Smooth muscle cell (in vitro differentiated cells): ENCODE data around the gene SREBF2. TPM values are rescaled to one million over a fixed set of nuclear protein-coding genes. Genes with fewer than 3 reads are reported as not detected.

Experiments used
- DNase-seq: peaks from one replicate; lab custom pipeline; 2025; ENCODE audit not compliant: unreplicated experiment; lab: John Stamatoyannopoulos, UW
- H2AFZ ChIP-seq: fragments of 200-600 bp; sonication (generic); 2 replicates; pipeline ENCODE4 v1.6.0; 2016; ENCODE audit warnings: antibody characterized with exemption, low read depth, mild to moderate bottlenecking
- H3F3A ChIP-seq: fragments of 200-600 bp; sonication (generic); 2 replicates; pipeline ENCODE4 v1.6.0; 2017; ENCODE audit warnings: antibody characterized with exemption, low read depth
- H3K27ac ChIP-seq: fragments of 200-600 bp; sonication (generic); 2 replicates; pipeline ENCODE4 v1.5.1; 2016; ENCODE audit warnings: low read depth, mild to moderate bottlenecking
- H3K27me3 ChIP-seq: fragments of 200-600 bp; sonication (generic); 2 replicates; pipeline ENCODE4 v1.6.1; 2016; ENCODE audit warnings: low read depth, mild to moderate bottlenecking
- H3K36me3 ChIP-seq: fragments of 200-600 bp; sonication (generic); 2 replicates; pipeline ENCODE4 v1.5.1; 2016; ENCODE audit warnings: low read depth
- H3K4me1 ChIP-seq: fragments of 200-600 bp; sonication (generic); 2 replicates; pipeline ENCODE4 v1.5.1; 2016; ENCODE audit warnings: low read depth
- H3K4me2 ChIP-seq: fragments of 200-600 bp; sonication (generic); 2 replicates; pipeline ENCODE4 v1.6.0; 2016; ENCODE audit warnings: mild to moderate bottlenecking
- H3K4me3 ChIP-seq: fragments of 200-600 bp; sonication (generic); 2 replicates; pipeline ENCODE4 v1.5.1; 2016; ENCODE audit warnings: mild to moderate bottlenecking
- H3K79me2 ChIP-seq: fragments of 200-600 bp; sonication (generic); 2 replicates; pipeline ENCODE4 v1.6.0; 2016; ENCODE audit warnings: low read depth, mild to moderate bottlenecking
- H3K9ac ChIP-seq: fragments of 200-600 bp; sonication (generic); 2 replicates; pipeline ENCODE4 v1.6.0; 2016; ENCODE audit warnings: low read depth
- H3K9me3 ChIP-seq: fragments of 200-600 bp; sonication (generic); replicated peaks from 2 replicates; pipeline ENCODE4 v1.5.1; 2016; ENCODE audit warnings: low read depth
- H4K20me1 ChIP-seq: fragments of 200-600 bp; sonication (generic); 2 replicates; pipeline ENCODE4 v1.6.0; 2016; ENCODE audit warnings: low read depth
- WGBS: methylation state at CpG from one replicate; pipeline ENCODE4 v1.1.7; 2016; ENCODE audit warnings: low lambda C conversion rate; 5-methylcytosine and 5-hydroxymethylcytosine counted together
- microRNA counts: library from miRNA; unstranded; fragments of <30 nt; microRNA quantifications from one replicate; lab custom pipeline; 2016
- microRNA-seq: library from miRNA; unstranded; fragments of <30 nt; microRNA quantifications from one replicate; pipeline ENCODE4, GENCODE V29; 2016; ENCODE audit warnings: borderline number of aligned reads
- polyA plus RNA-seq: library from polyadenylated mRNA; unstranded; fragments of >200 nt; fragmentation: Nextera tagmentation; extraction: Ambion mirVana; gene quantifications from 2 replicates; pipeline ENCODE4 v1.2.1, GENCODE V29; 2016
- small RNA-seq: library from RNA; depleted of rRNA; stranded (forward); fragments of <200 nt; gene quantifications from one replicate; pipeline ENCODE3, GENCODE V24; 2014
- total RNA-seq: library from RNA; depleted of rRNA; stranded (reverse); fragments of >200 nt; gene quantifications from 2 replicates; pipeline ENCODE4 v1.2.3, GENCODE V29; 2014
- TF ChIP-seq, protein P1 (sequence below): fragments of 200-600 bp; sonication (generic); IDR thresholded peaks from 2 replicates; pipeline ENCODE4 v1.5.1; 2017; ENCODE audit warnings: borderline replicate concordance, mild to moderate bottlenecking, antibody characterized with exemption; ENCODE audit not compliant: insufficient read depth, poor library complexity, severe bottlenecking

Gene SREBF2
- total and polyA plus RNA-seq, 2 experiments from 2014 or later = 62.9 to 78.2 TPM

DNA sequence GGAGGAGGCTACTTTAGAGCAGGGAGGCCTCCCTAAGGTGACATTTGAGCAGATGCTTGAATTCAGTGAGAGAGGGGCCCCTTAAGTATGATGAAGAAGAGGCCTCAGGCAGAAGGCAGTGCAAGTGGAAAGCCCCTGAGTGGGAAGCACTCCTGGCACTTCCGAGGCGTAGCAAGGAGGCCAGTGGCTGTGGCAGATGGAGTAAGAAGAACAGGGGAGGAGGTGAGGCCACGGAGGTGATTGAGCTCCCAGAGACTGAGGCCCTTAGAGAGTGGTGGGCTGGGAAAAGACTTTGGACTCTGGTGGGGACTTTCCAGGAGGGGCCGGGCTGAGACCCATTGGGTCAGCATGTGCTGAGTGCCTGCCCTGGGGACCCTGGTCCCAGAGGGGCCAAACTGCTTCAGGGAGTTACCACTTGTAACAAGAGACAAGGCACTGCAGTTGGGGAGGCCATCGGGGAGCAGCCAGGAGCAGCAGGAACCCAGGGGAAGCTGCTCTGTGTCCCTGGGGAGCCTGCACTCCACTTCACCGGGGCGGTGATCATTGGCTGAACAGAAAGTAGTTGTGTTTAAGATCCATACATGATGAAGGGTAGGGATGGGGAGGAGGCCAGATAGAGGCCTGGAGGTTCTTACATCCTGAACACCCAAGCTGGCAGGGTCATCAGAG is 116.5 kb downstream of the SREBF2 start:
- H3K27me3 ChIP-seq = no peaks in the 10 kb centered on the region
- H2AFZ ChIP-seq = no peak overlapping the region
- no peaks in the 10 kb centered on the region for H3K79me2 ChIP-seq
- H3K4me2 ChIP-seq = no peak overlapping the region
- TF ChIP-seq, protein P1, sequence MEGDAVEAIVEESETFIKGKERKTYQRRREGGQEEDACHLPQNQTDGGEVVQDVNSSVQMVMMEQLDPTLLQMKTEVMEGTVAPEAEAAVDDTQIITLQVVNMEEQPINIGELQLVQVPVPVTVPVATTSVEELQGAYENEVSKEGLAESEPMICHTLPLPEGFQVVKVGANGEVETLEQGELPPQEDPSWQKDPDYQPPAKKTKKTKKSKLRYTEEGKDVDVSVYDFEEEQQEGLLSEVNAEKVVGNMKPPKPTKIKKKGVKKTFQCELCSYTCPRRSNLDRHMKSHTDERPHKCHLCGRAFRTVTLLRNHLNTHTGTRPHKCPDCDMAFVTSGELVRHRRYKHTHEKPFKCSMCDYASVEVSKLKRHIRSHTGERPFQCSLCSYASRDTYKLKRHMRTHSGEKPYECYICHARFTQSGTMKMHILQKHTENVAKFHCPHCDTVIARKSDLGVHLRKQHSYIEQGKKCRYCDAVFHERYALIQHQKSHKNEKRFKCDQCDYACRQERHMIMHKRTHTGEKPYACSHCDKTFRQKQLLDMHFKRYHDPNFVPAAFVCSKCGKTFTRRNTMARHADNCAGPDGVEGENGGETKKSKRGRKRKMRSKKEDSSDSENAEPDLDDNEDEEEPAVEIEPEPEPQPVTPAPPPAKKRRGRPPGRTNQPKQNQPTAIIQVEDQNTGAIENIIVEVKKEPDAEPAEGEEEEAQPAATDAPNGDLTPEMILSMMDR = no peak
- H3K27ac ChIP-seq = no peak overlapping the region
- WGBS = 94% methylated on average over 7 of the region's 7 CpGs
- no peak overlapping the region for H3K9ac ChIP-seq
- no peak overlapping the region for H3K4me3 ChIP-seq
- DNase-seq = no peak
- H3K36me3 ChIP-seq = no peaks in the 10 kb centered on the region
- H3F3A ChIP-seq = no peaks in the 10 kb centered on the region
- H3K4me1 ChIP-seq = peaks cover 11% of the 10 kb centered on the region
- H3K9me3 ChIP-seq = no peaks in the 10 kb centered on the region
- no peaks in the 10 kb centered on the region for H4K20me1 ChIP-seq

- Histone ChIP-seq H3K27me3 (no peaks in the 10 kb centered on the region), H4K20me1 (no peaks in the 10 kb centered on the region), H2AFZ (no peak within 1 kb of the TSS), H3K9ac (no peak within 1 kb of the TSS), H3K79me2 (no peaks in the 10 kb centered on the region), H3K36me3 (no peaks in the 10 kb centered on the region), H3F3A (no peaks in the 10 kb centered on the region), H3K4me3 (no peak within 1 kb of the TSS), H3K9me3 (no peaks in the 10 kb centered on the region), H3K4me1 (peaks cover 11% of the 10 kb centered on the region), H3K4me2 (no peak within 1 kb of the TSS), H3K27ac (no peak within 1 kb of the TSS)
- TF ChIP-seq, protein P1 = no peak
- DNase-seq = no peak
- WGBS = 77% methylated on average over 16 of the region's 16 CpGs
Observed at GRCh38 chr22:41951898-41952474, 119.1 kb downstream of the SREBF2 start, which contains the start of gene SMIM45. TSS of gene SMIM45 (plus strand) at chr22:41952150.

GRCh38 chr22:41952713-41953112 is 119.8 kb downstream of the SREBF2 start:
- Histone ChIP-seq H3K4me3 (no peak overlapping the region), H2AFZ (no peak overlapping the region), H3K79me2 (no peaks in the 10 kb centered on the region), H3K9me3 (no peaks in the 10 kb centered on the region), H4K20me1 (no peaks in the 10 kb centered on the region), H3K4me1 (peaks cover 6% of the 10 kb centered on the region), H3K9ac (no peak overlapping the region), H3K4me2 (no peak overlapping the region), H3K27ac (no peak overlapping the region), H3F3A (no peaks in the 10 kb centered on the region), H3K27me3 (no peaks in the 10 kb centered on the region), H3K36me3 (no peaks in the 10 kb centered on the region)
- WGBS = 77% methylated on average over 2 of the region's 2 CpGs
- TF ChIP-seq, protein P1 = no peak
- no peak for DNase-seq

MicroRNAs within 50 kb of the gene (microRNA counts, 767-probe panel; counts per million panel counts)
- microRNA hsa-miR-33a-5p (lab: Ali Mortazavi, UCI) = 183 counts per million

Small RNA genes within 50 kb of the gene (microRNA-seq; reads per million reads assigned to microRNA genes)
- 45.0 reads per million, percentile 43 among the genes with 10 or more reads in this experiment for gene MIR33A

Small RNA genes within 50 kb of the gene (small RNA-seq; reads per million reads assigned to genes)
- 1.4 reads per million, percentile 37 among the genes with 10 or more reads in this experiment for gene MIR33A

Other genes starting within 250 kb of the SREBF2 start
- 19.5 and 24.7 TPM in 2 replicates for gene PMM1, start 243.3 kb upstream of the SREBF2 start, total RNA-seq
- gene PMM1, start 243.3 kb upstream of the SREBF2 start, polyA plus RNA-seq = 71.9 and 87.3 TPM in 2 replicates
- gene DESI1, start 212.1 kb upstream of the SREBF2 start, total RNA-seq = 12.0 and 16.9 TPM in 2 replicates
- 14.3 and 17.6 TPM in 2 replicates for gene DESI1, start 212.1 kb upstream of the SREBF2 start, polyA plus RNA-seq
- gene XRCC6, start 211.8 kb upstream of the SREBF2 start, total RNA-seq = 186 and 200 TPM in 2 replicates
- 255 and 264 TPM in 2 replicates for gene XRCC6, start 211.8 kb upstream of the SREBF2 start, polyA plus RNA-seq
- gene SNU13, start 144.2 kb upstream of the SREBF2 start, total RNA-seq = 98.2 and 142 TPM in 2 replicates
- 239 and 250 TPM in 2 replicates for gene SNU13, start 144.2 kb upstream of the SREBF2 start, polyA plus RNA-seq
- 0.18 and 0.49 TPM in 2 replicates for gene MEI1, start 133.6 kb upstream of the SREBF2 start, total RNA-seq
- gene MEI1, start 133.6 kb upstream of the SREBF2 start, polyA plus RNA-seq = 2.6 and 3.2 TPM in 2 replicates
- 6.5 and 7.4 TPM in 2 replicates for gene CCDC134, start 32.4 kb upstream of the SREBF2 start, total RNA-seq
- 4.6 and 8.8 TPM in 2 replicates for gene CCDC134, start 32.4 kb upstream of the SREBF2 start, polyA plus RNA-seq
- not detected in 2 replicates for gene SHISA8, start 82.0 kb downstream of the SREBF2 start, total RNA-seq
- gene SHISA8, start 82.0 kb downstream of the SREBF2 start, polyA plus RNA-seq = 0.11 TPM in 1 of 2 replicates, not detected in the other
- not detected in 2 replicates for gene TNFRSF13C, start 93.7 kb downstream of the SREBF2 start, total RNA-seq
- gene TNFRSF13C, start 93.7 kb downstream of the SREBF2 start, polyA plus RNA-seq = 0.15 and 0.37 TPM in 2 replicates
- gene CENPM, start 114.0 kb downstream of the SREBF2 start, total RNA-seq = 3.5 and 5.6 TPM in 2 replicates
- 13.5 and 16.0 TPM in 2 replicates for gene CENPM, start 114.0 kb downstream of the SREBF2 start, polyA plus RNA-seq
- gene SEPTIN3, start 136.3 kb downstream of the SREBF2 start, total RNA-seq = 0.99 and 1.3 TPM in 2 replicates
- gene SEPTIN3, start 136.3 kb downstream of the SREBF2 start, polyA plus RNA-seq = 0.65 and 1.1 TPM in 2 replicates
- not detected in 2 replicates for gene WBP2NL, start 165.7 kb downstream of the SREBF2 start, total RNA-seq
- gene WBP2NL, start 165.7 kb downstream of the SREBF2 start, polyA plus RNA-seq = 0.10 and 0.26 TPM in 2 replicates
- gene NAGA, start 237.7 kb downstream of the SREBF2 start, total RNA-seq = 33.8 and 35.0 TPM in 2 replicates
- 35.6 and 36.1 TPM in 2 replicates for gene NAGA, start 237.7 kb downstream of the SREBF2 start, polyA plus RNA-seq
- gene PHETA2, start 241.1 kb downstream of the SREBF2 start, total RNA-seq = 6.7 and 10.8 TPM in 2 replicates
- 12.1 and 15.9 TPM in 2 replicates for gene PHETA2, start 241.1 kb downstream of the SREBF2 start, polyA plus RNA-seq
- 4.4 and 6.5 TPM in 2 replicates for gene SMDT1, start 246.6 kb downstream of the SREBF2 start, total RNA-seq
- 57.9 and 78.0 TPM in 2 replicates for gene SMDT1, start 246.6 kb downstream of the SREBF2 start, polyA plus RNA-seq